A549 treated with dexamethasone at 1 μM for 4 hours (cell line): ENCODE results near the gene AGPAT2. TPM values are rescaled to one million over a fixed set of nuclear protein-coding genes. Genes with fewer than 3 reads are reported as not detected.

ENCODE experiments used
- total RNA-seq: library from RNA; stranded (reverse); fragments of 200-300 nt; extraction: Qiagen RNA extraction; gene quantifications from 5 replicates; pipeline ENCODE4 v1.2.3, GENCODE V29; 2022

Gene AGPAT2
- 63.7 to 100 TPM (median 98.4 TPM) in 5 replicates for total RNA-seq

DNA sequence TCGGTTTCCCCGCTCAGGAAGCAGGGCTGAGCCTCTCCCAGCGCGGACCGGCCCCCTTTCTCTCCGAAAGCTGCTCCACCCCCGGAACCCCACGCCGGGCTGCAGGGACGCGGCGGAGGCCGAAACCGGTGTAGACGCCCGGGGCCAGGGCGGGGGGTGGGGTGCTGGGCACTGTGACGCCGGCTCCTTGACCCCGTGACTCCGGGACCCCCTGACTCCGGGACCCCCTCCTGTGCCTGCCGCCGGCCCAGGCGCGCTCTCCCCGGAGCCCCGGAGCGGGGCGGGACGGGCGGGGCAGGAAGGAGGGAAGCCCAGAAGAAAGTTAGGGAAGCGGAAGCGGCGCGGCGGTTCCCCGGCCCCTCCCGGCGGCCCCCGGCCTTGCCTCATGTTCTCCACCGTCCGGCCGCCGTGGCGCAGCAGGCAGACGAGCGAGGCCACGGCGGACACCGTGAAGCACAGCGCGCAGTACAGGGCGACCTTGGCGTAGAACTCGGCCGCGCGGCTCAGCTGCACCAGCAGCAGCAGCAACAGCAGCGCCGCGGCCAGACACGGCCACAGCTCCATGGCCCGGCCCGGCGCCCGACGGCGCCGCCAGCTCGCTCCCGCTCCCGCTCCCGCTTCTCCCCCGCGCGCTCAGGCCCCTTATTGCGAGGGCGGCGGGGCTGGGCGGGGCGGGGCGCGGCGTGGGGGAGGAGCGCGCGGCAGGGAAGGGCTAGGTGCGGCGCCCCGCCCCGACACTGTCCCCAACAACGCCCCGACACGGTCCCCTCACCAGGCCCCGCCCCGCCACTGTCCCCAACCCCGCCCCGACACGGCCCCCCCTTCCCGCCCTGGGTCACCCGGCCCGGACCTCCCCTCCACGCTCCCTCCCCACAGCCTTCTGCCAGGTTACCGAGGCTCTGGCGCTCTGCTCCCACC lies at the start of gene AGPAT2:
Gene AGPAT2, minus strand, starts transcription at position 664 of the 918 bp plus-strand sequence. Its CDS starts 100 bp downstream, at position 564.

DNA sequence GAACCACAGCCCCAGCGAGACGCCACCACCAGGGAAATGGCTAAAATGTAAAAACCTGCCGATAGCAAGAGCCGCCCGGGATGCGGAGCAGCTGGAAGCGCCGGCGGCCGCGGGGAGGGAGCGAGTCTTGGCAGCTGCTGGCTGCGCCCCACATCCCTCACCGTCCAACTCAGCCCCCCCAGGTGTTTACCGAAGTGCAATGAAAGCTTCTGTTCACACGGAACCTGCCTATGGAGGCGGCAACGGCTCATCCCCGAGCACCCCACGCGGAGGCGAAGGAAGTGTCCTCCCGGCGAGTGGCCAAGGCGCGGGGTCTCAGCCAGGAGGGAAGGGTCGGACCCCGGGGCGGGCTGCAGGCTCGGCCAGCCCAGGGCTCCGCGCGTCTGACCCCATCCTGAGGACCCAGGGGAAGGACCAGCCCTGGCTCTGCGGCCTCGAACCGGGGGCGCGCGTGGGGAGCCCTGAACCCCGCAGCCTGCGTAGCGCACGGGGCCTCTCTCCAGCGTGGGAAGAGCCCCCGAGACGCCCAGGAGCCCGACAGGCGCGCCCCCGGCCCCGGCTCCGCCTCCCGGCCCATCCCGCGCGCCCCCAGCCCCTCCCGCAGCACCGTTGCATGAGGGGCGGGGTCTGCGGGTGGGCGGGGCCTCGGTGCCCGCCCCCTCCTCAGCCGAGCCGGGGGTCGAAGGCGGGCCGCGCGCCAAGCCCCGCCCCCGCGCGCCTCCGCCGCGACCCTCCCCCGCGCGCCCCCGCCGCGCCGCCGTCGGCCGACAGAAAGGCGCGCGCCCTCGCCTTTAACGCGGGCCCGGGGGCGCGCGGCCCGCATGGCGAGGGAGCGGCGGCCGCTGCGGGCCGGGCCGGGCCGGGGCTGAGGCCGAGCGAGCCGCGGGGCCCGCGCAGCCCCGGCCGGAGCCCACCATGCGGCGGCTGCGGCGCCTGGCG lies 24.8 kb upstream of the AGPAT2 start, which contains the start of gene DIPK1B:
Gene DIPK1B, plus strand, starts transcription at position 822 of the 939 bp plus-strand sequence. Its CDS starts 94 bp downstream, at position 916.

DNA sequence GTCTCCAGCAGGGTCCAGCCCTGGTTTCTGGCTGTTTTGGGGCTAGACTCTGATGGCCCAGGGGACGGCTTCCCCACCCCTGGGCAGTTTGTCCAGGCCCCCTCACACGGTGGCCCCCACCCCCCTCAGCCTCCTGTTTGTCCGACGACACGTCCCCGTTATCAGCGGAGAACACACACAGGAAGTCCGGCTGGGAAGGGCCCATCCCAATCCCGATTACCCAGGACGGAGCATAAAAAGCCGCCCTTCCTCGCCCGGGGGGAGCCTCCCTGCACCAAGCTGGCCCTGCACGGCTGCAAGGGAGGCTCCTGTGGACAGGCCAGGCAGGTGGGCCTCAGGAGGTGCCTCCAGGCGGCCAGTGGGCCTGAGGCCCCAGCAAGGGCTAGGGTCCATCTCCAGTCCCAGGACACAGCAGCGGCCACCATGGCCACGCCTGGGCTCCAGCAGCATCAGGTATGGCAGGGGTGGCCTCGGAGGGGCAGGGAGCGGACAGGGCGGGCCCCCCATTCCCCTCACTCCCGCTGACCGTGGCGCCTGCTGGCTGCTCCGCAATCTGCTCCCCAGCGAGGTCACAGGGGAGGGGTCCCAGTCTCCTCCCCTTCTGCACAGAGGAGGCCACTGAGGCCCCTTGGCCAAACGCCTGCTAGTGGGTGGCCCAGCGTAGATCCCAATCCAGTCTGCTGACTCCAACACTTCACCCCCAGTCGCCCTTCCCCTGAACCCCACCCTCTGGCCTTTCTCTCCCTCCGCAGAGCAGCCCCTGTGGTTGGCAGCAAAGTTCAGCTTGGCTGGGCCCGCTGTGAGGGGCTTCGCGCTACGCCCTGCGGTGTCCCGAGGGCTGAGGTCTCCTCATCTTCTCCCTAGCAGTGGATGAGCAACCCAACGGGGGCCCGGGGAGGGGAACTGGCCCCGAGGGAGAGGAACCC lies 24.3 kb downstream of the AGPAT2 start, which contains the start of gene EGFL7:
Gene EGFL7, plus strand, starts transcription at position 261 of the 926 bp plus-strand sequence. CDS start 5,367 bp downstream, outside the sequence.

Other genes with a start within 250 kb of the AGPAT2 start
- gene INPP5E, start 247.6 kb downstream of the AGPAT2 start, total RNA-seq, result 11.2 to 21.3 TPM (median 18.1 TPM) in 5 replicates
- 44.7 to 63.5 TPM (median 63.0 TPM) in 5 replicates for gene SEC16A, start 204.4 kb downstream of the AGPAT2 start, total RNA-seq
- 6.5 to 13.7 TPM (median 13.2 TPM) in 5 replicates for gene NOTCH1, start 141.4 kb downstream of the AGPAT2 start, total RNA-seq
- gene EGFL7, start 24.5 kb downstream of the AGPAT2 start, total RNA-seq, result 35.0 to 54.9 TPM (median 51.5 TPM) in 5 replicates
- gene DIPK1B, start 25.1 kb upstream of the AGPAT2 start, total RNA-seq, result 6.2 to 8.5 TPM (median 7.3 TPM) in 5 replicates
- gene LCN10, start 55.5 kb upstream of the AGPAT2 start, total RNA-seq, result 0.04 TPM in 1 of 5 replicates, not detected in the others
- not detected in 5 replicates for gene LCN6, start 61.1 kb upstream of the AGPAT2 start, total RNA-seq
- not detected in 5 replicates for gene LCN8, start 70.8 kb upstream of the AGPAT2 start, total RNA-seq
- 0.09 TPM in 2 of 5 replicates, not detected in the others for gene LCN15, start 77.1 kb upstream of the AGPAT2 start, total RNA-seq
- gene TMEM141, start 103.9 kb upstream of the AGPAT2 start, total RNA-seq, result 62.2 to 73.5 TPM (median 69.2 TPM) in 5 replicates
- gene CCDC183, start 108.9 kb upstream of the AGPAT2 start, total RNA-seq, result 0.11 to 0.43 TPM (median 0.27 TPM) in 5 replicates
- 58.8 to 88.7 TPM (median 79.5 TPM) in 5 replicates for gene RABL6, start 120.5 kb upstream of the AGPAT2 start, total RNA-seq
- 3.2 to 4.8 TPM (median 4.3 TPM) in 5 replicates for gene AJM1, start 155.0 kb upstream of the AGPAT2 start, total RNA-seq
- 263 to 301 TPM (median 279 TPM) in 5 replicates for gene PHPT1, start 162.0 kb upstream of the AGPAT2 start, total RNA-seq
- 1.3 to 4.3 TPM (median 3.4 TPM) in 5 replicates for gene MAMDC4, start 164.9 kb upstream of the AGPAT2 start, total RNA-seq
- gene EDF1, start 178.9 kb upstream of the AGPAT2 start, total RNA-seq, result 486 to 542 TPM (median 487 TPM) in 5 replicates
- 34.2 to 59.3 TPM (median 51.5 TPM) in 5 replicates for gene TRAF2, start 199.1 kb upstream of the AGPAT2 start, total RNA-seq